Stimulated activated naive B cell treated with anti-CD40 and anti-IgM and Interleukin-4, amounts not matched to agents 10 μg/mL and 1 μg/mL and 100 μg/mL, for 72 hours (primary cell): Measurements from ENCODE around the gene CCDC91.
"Not testable (repeated sequence)": the region's sequence is repeated elsewhere in the genome, so short reads cannot be mapped to it uniquely, and the experiment has no call there.

ENCODE experiments used
- ATAC-seq, 2 donors: fragments of 150-1000 bp; cut with Tn5 transposase; replicated peaks; 2 replicates each; pipeline ENCODE4 v1.10.0; 2021; ENCODE audit warnings: moderate library complexity in 1 of 2
- DNase-seq: peaks from one replicate; pipeline ENCODE4 v3.0.0; 2021
- H3K27ac Mint-ChIP-seq: one replicate; pipeline ENCODE4 v1.8.0; 2022; ENCODE audit warnings: mild to moderate bottlenecking, mixed read lengths
- H3K27me3 Mint-ChIP-seq, 2 donors: one replicate each; pipeline ENCODE4 v1.8.0; 2022; ENCODE audit warnings: mixed read lengths in 2 of 2
- H3K36me3 Mint-ChIP-seq, 2 donors: one replicate each; pipeline ENCODE4 v1.8.0; 2022; ENCODE audit warnings: mixed read lengths in 2 of 2, mild to moderate bottlenecking in 1 of 2
- H3K4me1 Mint-ChIP-seq, 2 donors: one replicate each; pipeline ENCODE4 v1.8.0; 2022; ENCODE audit warnings: mixed read lengths in 2 of 2, mild to moderate bottlenecking in 1 of 2
- H3K4me3 Mint-ChIP-seq, 2 donors: one replicate each; pipeline ENCODE4 v1.8.0; 2022; ENCODE audit warnings: mild to moderate bottlenecking in 2 of 2, mixed read lengths in 2 of 2, moderate library complexity in 1 of 2
- H3K9me3 Mint-ChIP-seq, 2 donors: one replicate each; pipeline ENCODE4 v1.8.0; 2022; ENCODE audit warnings: mixed read lengths in 2 of 2, mild to moderate bottlenecking in 1 of 2

The CCDC91 gene

DNA sequence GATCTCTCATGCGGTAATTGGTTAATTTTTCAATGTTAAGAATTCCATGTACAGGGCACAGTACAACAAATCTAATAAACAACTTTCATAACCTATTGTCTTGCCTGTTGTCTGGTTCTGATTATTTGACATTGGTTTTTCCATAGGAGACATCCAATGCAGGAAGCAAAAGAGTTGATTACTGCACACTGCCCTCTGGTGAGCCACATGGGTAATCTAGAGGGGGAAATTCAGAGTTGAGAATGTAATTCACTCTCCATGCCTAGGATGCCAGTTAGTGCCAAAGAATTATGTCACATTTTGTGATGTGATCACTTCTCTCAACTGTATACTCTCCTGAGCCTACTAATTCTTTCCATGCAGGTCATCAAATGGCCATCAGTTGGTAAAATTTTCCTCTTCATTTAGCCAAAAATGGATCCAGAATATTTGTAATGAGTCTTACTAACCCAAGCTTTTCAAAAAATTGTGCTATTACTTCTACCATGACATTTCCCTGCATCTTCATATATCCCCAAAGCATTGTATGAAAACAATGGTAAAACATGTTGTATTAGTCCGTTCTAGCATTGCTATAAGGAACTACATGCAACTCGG, 17.7 kb upstream of the CCDC91 start:
- ATAC-seq (no peak), DNase-seq (no peak)
- peaks cover 0 to 4% of the 10 kb centered on the region in 2 donors for H3K9me3 Mint-ChIP-seq
- H3K36me3 Mint-ChIP-seq, result peaks cover 0 to 4% of the 10 kb centered on the region in 2 donors
- no peaks in the 10 kb centered on the region for H3K4me1 Mint-ChIP-seq
- no peak overlapping the region for H3K27ac Mint-ChIP-seq
- no peaks in the 10 kb centered on the region for H3K27me3 Mint-ChIP-seq
- no peak overlapping the region for H3K4me3 Mint-ChIP-seq

DNA sequence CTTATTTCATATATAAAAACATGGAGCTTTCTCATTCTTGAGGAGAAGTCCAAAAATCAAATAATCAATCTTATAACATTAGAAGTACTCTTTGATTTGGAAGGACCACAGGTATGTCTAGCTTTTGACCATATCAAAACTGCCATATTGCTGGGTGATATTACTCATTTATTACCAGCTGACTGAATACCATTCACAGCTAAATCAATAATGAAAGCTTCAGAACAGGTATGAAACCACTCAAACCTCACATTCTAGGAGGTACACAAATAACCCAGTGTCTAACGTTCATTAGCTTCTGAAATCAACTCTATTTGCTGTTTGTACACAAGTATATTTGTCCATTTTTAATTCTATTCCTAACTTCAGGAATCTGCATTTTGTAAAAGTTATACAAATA, 16.8 kb upstream of the CCDC91 start:
- H3K27ac Mint-ChIP-seq, result no peak overlapping the region
- H3K27me3 Mint-ChIP-seq, result no peaks in the 10 kb centered on the region
- ATAC-seq, result no peak
- no peaks in the 10 kb centered on the region for H3K4me1 Mint-ChIP-seq
- peaks cover 0 to 4% of the 10 kb centered on the region in 2 donors for H3K36me3 Mint-ChIP-seq
- DNase-seq, result no peak
- no peak overlapping the region for H3K4me3 Mint-ChIP-seq
- peaks cover 0 to 4% of the 10 kb centered on the region in 2 donors for H3K9me3 Mint-ChIP-seq

DNA sequence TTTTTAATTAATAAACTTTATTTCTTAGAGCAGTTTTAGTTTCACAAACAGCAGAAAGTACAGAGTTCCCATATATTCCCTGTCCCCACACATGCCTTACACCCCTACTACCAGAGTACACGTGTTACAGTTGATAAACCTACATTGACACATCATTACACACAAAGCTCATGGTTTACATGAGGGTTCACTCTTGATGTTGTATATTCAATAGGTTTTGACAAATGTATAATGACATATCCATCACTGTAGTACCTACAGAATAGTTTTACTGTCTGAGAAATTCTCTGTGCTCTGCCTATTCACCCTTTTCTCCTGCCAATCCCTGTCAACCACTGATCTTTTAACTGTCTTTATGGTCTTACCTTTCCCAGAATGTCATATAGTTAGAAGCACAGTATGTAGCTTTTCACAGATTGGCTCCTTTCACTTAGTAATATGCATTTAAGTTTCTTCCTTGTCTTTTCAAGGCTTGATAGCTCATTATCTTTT, 15.1 kb upstream of the CCDC91 start:
- Mint-ChIP-seq H3K9me3 (peaks cover 0 to 4% of the 10 kb centered on the region in 2 donors), H3K27me3 (no peaks in the 10 kb centered on the region), H3K27ac (no peak overlapping the region), H3K4me3 (no peak overlapping the region), H3K4me1 (no peaks in the 10 kb centered on the region), H3K36me3 (peaks cover 0 to 4% of the 10 kb centered on the region in 2 donors)
- DNase-seq, result no peak
- ATAC-seq, result no peak

DNA sequence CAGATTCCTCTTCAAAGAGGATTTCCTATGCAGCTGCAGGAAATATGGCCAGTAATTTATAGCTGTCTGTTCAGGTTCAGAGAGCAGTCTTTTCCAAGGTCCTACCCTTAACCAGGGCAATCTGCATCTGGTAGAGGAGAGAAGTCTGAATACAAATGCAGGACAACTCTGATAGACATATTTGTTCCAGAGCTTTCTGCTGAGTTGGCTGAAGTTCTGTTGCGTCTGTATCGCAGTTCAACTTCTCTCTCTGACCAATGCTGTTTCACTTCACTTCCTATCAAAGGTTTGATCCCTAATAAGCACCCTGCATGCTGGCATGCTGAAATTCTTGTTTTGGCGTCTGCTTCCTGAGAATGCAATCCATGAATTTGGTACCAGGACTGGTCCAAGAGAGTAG, 14.0 kb upstream of the CCDC91 start:
- no peak for DNase-seq
- H3K36me3 Mint-ChIP-seq, result peaks cover 0 to 4% of the 10 kb centered on the region in 2 donors
- no peak overlapping the region for H3K27ac Mint-ChIP-seq
- no peaks in the 10 kb centered on the region for H3K4me1 Mint-ChIP-seq
- peaks cover 0 to 4% of the 10 kb centered on the region in 2 donors for H3K9me3 Mint-ChIP-seq
- H3K4me3 Mint-ChIP-seq, result no peak overlapping the region
- ATAC-seq, result no peak
- no peaks in the 10 kb centered on the region for H3K27me3 Mint-ChIP-seq

DNA sequence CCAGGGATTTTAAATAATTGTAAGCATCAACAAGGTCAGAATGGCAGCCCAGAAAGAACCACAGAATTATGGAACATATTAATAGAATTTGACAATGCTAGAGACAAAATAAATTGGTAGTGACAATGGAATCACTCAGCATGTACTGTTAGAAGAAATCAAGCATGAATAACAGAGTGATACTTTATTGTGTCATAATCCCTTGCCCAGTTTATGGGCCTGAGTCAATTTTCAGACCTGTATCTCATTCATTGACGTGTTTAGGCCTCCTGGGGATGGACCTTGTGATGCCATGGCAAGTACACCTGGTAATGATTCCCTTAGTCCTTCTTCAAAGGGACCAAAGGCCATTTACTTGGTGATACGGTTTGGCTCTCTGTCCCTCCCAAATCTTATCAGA, 12.8 kb upstream of the CCDC91 start:
- H3K36me3 Mint-ChIP-seq, result peaks cover 0 to 7% of the 10 kb centered on the region in 2 donors
- DNase-seq, result no peak

DNA sequence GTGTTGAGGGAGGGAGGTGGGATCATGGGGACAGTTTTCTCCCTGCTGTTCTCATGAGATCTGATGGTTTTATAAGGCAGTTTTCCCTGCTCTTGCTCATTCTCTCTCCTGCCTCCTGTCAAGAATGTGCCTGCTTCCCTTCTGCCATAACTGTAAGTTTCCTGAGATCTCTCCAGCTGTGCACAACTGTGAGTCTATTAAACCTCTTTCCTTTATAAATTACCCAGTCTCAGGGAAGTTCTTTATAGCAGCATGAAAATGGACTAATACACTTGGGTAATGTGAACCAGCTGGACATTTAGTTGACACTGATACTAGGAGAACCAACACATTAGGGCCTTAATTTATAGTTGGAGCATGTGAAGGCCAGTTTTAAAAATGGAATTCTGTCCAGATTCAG, 12.4 kb upstream of the CCDC91 start:
- Mint-ChIP-seq H3K27ac (no peak overlapping the region), H3K4me1 (no peaks in the 10 kb centered on the region), H3K36me3 (peaks cover 0 to 5% of the 10 kb centered on the region in 2 donors), H3K27me3 (peaks cover 0 to 4% of the 10 kb centered on the region in 2 donors), H3K4me3 (no peak overlapping the region), H3K9me3 (peaks cover 0 to 2% of the 10 kb centered on the region in 2 donors)
- DNase-seq, result no peak
- no peak for ATAC-seq

More for the DNA sequence above, 12.8 kb upstream of the CCDC91 start:
- H3K27me3 Mint-ChIP-seq, result peaks cover 0 to 4% of the 10 kb centered on the region in 2 donors
- H3K4me3 Mint-ChIP-seq, result no peak overlapping the region
- no peaks in the 10 kb centered on the region for H3K4me1 Mint-ChIP-seq
- H3K9me3 Mint-ChIP-seq, result peaks cover 0 to 4% of the 10 kb centered on the region in 2 donors
- ATAC-seq, result no peak
- no peak overlapping the region for H3K27ac Mint-ChIP-seq

DNA sequence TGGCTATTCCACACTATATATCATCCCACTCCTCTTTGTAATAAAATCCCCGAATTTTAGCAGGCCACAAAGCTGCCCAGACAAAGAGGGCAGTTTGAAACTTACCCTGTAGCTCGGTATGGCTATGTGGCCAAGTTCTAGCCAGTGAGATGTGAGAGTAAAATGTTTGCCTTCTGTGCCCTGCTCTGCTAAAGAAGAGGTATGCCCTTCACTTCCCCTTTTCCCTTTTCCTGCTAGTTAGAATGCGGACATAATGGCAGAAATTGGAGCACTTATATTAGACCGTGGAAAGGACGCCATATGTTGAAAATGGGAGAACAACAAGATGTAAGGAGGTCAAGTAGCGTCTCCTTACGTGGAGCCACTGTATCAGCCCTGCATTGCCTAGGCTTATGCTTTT, 11.5 kb upstream of the CCDC91 start:
- no peak for ATAC-seq
- Mint-ChIP-seq H3K9me3 (peaks cover 1 to 5% of the 10 kb centered on the region in 2 donors), H3K27me3 (peaks cover 0 to 8% of the 10 kb centered on the region in 2 donors)

DNA sequence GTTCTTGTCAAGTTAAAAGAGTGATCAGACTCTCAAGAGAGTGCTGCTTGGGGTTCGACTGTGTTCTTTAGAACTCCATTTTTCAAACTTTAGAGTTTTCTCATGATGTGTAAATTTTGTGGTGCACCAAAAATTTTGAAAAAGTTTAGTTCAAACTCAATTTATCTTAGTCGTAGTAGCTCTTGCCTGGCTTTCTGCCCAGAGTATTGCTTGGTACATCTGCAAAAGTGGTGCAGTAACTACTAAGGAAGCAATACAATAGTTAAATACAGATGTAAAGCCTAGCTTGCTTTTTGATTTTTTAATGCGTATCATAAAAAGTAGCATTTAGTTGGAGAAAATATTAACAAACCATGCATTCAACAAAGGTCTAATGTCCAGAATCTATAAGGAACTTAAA, 9.5 kb upstream of the CCDC91 start:
- peaks cover 5 to 9% of the 10 kb centered on the region in 2 donors for H3K36me3 Mint-ChIP-seq
- no peaks in the 10 kb centered on the region for H3K4me1 Mint-ChIP-seq
- no peak for ATAC-seq
- no peak overlapping the region for H3K4me3 Mint-ChIP-seq
- peaks cover 1 to 5% of the 10 kb centered on the region in 2 donors for H3K9me3 Mint-ChIP-seq
- no peak for DNase-seq
- H3K27me3 Mint-ChIP-seq, result peaks cover 0 to 8% of the 10 kb centered on the region in 2 donors
- no peak overlapping the region for H3K27ac Mint-ChIP-seq

More for the DNA sequence above, 11.5 kb upstream of the CCDC91 start:
- DNase-seq, result no peak
- peaks cover 4 to 8% of the 10 kb centered on the region in 2 donors for H3K36me3 Mint-ChIP-seq
- no peak overlapping the region for H3K27ac Mint-ChIP-seq
- no peak overlapping the region for H3K4me3 Mint-ChIP-seq
- H3K4me1 Mint-ChIP-seq, result no peaks in the 10 kb centered on the region

DNA sequence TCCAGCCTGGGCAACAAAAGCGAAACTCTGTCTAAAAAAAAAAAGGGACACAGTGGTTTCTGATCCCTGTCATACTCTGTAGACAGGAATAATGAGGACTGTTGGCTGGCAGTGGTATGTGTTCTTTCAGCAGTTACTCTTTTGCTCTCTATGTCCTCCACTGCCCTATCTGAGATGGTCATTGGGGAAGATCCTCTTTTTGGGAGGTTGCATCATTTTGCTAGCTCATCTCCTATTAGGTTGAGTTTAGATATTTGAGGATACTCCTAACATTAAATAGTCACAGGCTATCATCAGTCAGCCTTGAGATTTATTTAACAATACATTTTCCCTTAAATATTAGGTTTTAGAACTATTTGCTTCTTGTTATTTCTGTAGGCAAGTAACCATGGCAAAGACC, 5.9 kb upstream of the CCDC91 start:
- Mint-ChIP-seq H3K4me1 (peaks cover 5 to 6% of the 10 kb centered on the region in 2 donors), H3K27me3 (peaks cover 0 to 8% of the 10 kb centered on the region in 2 donors), H3K9me3 (peaks cover 4 to 11% of the 10 kb centered on the region in 2 donors), H3K36me3 (peaks cover 14 to 17% of the 10 kb centered on the region in 2 donors), H3K4me3 (no peak overlapping the region), H3K27ac (no peak overlapping the region)
- DNase-seq, result no peak
- no peak for ATAC-seq

DNA sequence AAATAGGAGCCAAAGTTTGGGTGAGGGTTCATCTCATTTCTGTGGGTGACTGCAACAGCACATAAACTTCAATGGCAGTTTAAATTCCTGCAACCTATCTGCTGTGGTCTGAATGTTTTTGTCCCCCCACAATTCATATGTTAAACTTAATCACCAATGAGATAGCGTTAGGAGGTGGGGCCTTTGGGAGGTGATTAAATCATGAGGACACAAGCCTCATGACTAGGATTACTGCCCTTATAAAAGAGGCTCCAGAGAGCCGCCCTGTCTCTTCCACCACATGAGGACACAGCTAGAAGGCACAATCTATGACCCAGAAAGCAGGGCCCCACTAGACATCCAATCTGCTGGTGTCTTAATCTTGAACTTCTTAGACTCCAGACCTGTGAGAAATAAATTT, 3.8 kb upstream of the CCDC91 start:
- peaks cover 0 to 7% of the 10 kb centered on the region in 2 donors for H3K27me3 Mint-ChIP-seq
- no peak overlapping the region for H3K4me3 Mint-ChIP-seq
- DNase-seq (no peak), ATAC-seq (no peak)
- peaks cover 4 to 11% of the 10 kb centered on the region in 2 donors for H3K9me3 Mint-ChIP-seq
- peaks cover 13 to 19% of the 10 kb centered on the region in 2 donors for H3K4me1 Mint-ChIP-seq
- H3K36me3 Mint-ChIP-seq, result peaks cover 14 to 19% of the 10 kb centered on the region in 2 donors
- no peak overlapping the region for H3K27ac Mint-ChIP-seq

DNA sequence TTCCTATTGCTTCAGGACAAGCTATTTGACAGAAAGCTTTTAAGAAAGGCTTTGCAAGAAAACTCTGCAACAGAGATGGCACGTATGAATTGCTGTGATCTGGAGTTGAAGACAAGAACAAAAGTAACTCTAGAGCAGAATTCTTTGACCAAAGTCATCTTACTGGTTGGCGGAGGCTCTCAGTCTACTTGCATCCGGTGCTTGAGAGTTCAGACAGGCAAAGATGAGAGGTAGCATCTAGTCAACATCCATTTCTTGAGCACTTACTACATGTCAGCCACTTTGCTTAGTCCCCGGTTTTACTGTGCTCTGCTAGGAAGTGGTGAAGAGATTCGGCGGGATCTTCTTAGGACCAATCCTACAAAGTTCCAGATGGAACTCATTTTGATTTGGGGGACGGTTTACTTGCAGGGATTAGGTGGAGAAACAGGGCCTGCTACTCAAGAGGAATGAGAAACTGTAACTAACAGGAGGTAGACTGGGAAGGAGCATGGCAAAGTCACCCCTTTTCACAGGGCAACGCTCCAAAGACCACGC, 404 bp upstream of the CCDC91 start:
- ATAC-seq, result no peak
- Mint-ChIP-seq H3K36me3 (peaks cover 17 to 23% of the 10 kb centered on the region in 2 donors), H3K4me3 (peak overlapping the region; percentile 99), H3K9me3 (peaks cover 3 to 6% of the 10 kb centered on the region in 2 donors), H3K27me3 (no peaks in the 10 kb centered on the region), H3K4me1 (peaks cover 22 to 36% of the 10 kb centered on the region in 2 donors), H3K27ac (peak overlapping the region; percentile 100)
- no peak for DNase-seq

DNA sequence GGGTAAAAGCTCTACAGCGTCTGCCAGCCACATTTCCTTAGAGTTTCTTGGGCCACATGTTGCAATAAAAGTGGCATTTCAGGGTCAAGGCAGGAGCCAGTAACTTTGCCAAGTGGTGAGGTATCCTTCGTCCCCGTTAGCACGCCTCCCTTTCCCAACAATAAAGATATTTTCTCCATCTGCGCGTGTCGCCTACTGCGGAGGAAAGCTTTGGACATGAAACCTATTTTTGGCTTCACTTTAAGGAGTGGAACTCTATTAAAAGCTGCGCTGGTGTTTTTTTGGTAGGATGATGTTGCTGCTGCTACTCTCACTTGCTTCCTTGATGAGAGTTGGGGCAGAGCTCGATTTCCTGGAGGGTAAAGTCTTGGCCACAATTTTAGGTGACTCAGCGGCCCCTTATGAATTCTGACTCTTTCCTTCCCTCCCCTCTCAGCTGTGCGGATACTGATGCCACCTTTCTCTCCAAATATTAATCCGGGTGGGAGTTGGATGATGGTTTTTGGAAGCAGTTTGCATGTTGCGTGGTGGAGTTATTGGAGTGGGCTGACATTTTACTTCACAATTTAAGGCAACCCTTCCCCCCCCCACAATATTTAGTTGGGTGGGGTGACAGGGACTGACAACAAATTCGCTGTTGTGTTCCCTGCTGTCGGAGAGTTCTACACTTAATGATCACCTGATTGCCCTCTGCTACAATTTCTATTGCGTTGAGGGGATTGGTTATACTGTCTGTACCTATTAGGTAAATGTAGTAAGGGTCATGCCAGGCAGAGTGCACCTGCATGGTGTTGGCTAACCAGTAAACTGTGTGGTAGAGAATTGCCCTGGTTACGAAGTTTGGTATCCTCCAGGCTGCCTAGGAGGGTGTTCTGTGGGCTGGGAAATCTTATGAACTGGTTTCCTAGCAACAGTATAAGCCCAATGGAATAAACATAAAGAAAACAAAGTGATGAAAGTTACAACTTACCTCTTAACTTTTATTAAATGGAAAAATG, 1.1 kb downstream of the CCDC91 start:
- peaks cover 14 to 30% of the 10 kb centered on the region in 2 donors for H3K36me3 Mint-ChIP-seq
- peak; percentile 9 to 29 for ATAC-seq
- peaks cover 25 to 44% of the 10 kb centered on the region in 2 donors for H3K4me1 Mint-ChIP-seq
- H3K9me3 Mint-ChIP-seq, result peaks cover 4 to 6% of the 10 kb centered on the region in 2 donors
- peak overlapping the region; percentile 100 for H3K27ac Mint-ChIP-seq
- H3K4me3 Mint-ChIP-seq, result peak overlapping the region; percentile 99
- no peaks in the 10 kb centered on the region for H3K27me3 Mint-ChIP-seq
- DNase-seq, result peak; percentile 11

DNA sequence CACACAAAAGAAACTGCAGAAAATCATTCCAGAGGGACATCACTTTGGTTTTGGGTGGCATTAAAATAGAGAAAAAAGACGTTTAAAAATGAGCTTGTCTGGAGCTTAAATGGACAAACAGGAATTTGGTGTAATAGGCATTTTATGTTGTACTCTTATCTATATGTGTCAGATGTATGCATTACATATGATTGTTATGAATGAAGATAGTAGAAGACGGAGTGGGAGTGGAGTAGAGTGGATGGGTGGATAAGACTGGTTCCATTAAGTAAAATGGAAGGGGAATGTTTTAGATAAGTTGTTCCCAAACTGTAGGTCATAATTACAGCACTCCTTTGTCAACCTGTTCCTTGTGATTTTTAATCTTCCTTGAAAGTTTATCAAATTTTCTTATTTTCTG, 1.9 kb downstream of the CCDC91 start:
- peaks cover 4% of the 10 kb centered on the region in 2 donors for H3K9me3 Mint-ChIP-seq
- peaks cover 27 to 44% of the 10 kb centered on the region in 2 donors for H3K4me1 Mint-ChIP-seq
- H3K36me3 Mint-ChIP-seq, result peaks cover 13 to 28% of the 10 kb centered on the region in 2 donors
- peak overlapping the region in 1 of 2 donors; percentile 8 for H3K4me3 Mint-ChIP-seq
- DNase-seq (no peak), ATAC-seq (no peak)
- no peak overlapping the region for H3K27ac Mint-ChIP-seq
- H3K27me3 Mint-ChIP-seq, result no peaks in the 10 kb centered on the region

DNA sequence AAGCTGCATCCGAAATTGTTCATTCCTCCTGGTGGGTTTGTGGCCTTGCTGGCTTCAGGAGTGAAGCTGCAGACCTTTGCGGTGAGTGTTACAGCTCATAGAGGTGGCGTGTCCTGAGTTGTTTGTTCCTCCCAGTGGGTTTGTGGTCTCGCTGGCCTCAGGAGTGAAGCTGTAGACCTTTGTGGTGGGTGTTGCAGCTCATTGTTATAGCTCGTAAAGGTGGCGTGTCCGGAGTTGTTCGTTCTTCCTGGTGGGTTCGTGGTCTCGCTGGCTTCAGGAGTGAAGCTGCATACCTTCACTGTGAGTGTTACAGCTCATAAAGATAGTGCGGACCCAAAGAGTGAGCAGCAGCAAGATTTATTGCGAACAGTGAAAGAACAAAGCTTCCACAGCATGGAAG, 4.4 kb downstream of the CCDC91 start:
- Mint-ChIP-seq H3K27ac (peak overlapping the region; percentile 42), H3K36me3 (peaks cover 9 to 23% of the 10 kb centered on the region in 2 donors), H3K4me1 (peaks cover 21 to 37% of the 10 kb centered on the region in 2 donors)
- H3K4me3 Mint-ChIP-seq, H3K9me3 Mint-ChIP-seq, H3K27me3 Mint-ChIP-seq, ATAC-seq, DNase-seq: not testable (repeated sequence)
